A549 (cell line): ENCODE data around the gene PBX2. TPM values are rescaled to one million over a fixed set of nuclear protein-coding genes. Genes with fewer than 3 reads are reported as not detected.

Experiments
- ATAC-seq, 2 experiments: fragments of 200-7000 bp in 1 of 2; fragments of >200 bp in 1 of 2; cut with Nextera tagmentation in 1 of 2; cut with Tn5 transposase in 1 of 2; 3 replicates each; pipeline versions ENCODE4 v1.8.0 to v1.9.1; 2018 to 2020; ENCODE audit warnings: mild to moderate bottlenecking in 1 of 2, moderate library complexity in 1 of 2
- CTCF ChIA-PET: fragments of 300-600 bp; sonication (Branson Sonifier 250); formaldehyde crosslinking; extraction: SDS; loops from one replicate; lab custom pipeline; 2021; ENCODE audit warnings: antibody characterized with exemption, inconsistent platforms; lab: Yijun Ruan, JAX
- POLR2A ChIA-PET: fragments of 350-600 bp; formaldehyde crosslinking; extraction: SDS; loops from one replicate; lab custom pipeline; 2021; ENCODE audit warnings: antibody characterized with exemption, inconsistent platforms; lab: Yijun Ruan, JAX
- DNase-seq, 2 experiments: peaks; one replicate each; pipeline versions ENCODE4 v3.0.0 to v3.0.0-alpha.2; 2011 to 2016; ENCODE audit warnings: low read depth in 1 of 2, low spot score in 1 of 2
- FAIRE-seq: peaks from 2 replicates; lab custom pipeline; 2011; peaks lifted over from hg19 to GRCh38; lab: Jason Lieb, UNC
- H3K27ac ChIP-seq, 2 experiments: fragments of >200 bp; sonication (Bioruptor Twin); formaldehyde crosslinking; 3 replicates each; pipeline ENCODE4 v1.5.1; 2016 to 2017
- H3K4me1 ChIP-seq: fragments of >200 bp; sonication (Bioruptor Twin); formaldehyde crosslinking; 3 replicates; pipeline ENCODE4 v1.6.1; 2016
- H3K4me2 ChIP-seq: fragments of >200 bp; sonication (Bioruptor Twin); formaldehyde crosslinking; 3 replicates; pipeline ENCODE4 v1.6.1; 2016
- H3K4me3 ChIP-seq: fragments of >200 bp; sonication (Bioruptor Twin); formaldehyde crosslinking; 3 replicates; pipeline ENCODE4 v1.5.1; 2016
- H3K9me3 ChIP-seq: fragments of >200 bp; sonication (Bioruptor Twin); formaldehyde crosslinking; 3 replicates; pipeline ENCODE4 v1.6.1; 2016
- BCL3 ChIP-seq: fragments of >200 bp; sonication (Bioruptor Twin); formaldehyde crosslinking; IDR thresholded peaks from 3 replicates; pipeline ENCODE4 v1.6.1; 2016
- BHLHE40 ChIP-seq: IDR thresholded peaks from 2 replicates; pipeline ENCODE4 v1.6.1; 2012; ENCODE audit warnings: low read depth, low read length, inconsistent platforms
- CEBPB ChIP-seq, 2 experiments: fragments of >200 bp in 1 of 2; sonication (Bioruptor Twin) in 1 of 2; formaldehyde crosslinking in 1 of 2; IDR thresholded peaks; 2 replicates each; pipeline ENCODE4 v1.6.1; 2012 to 2016
- EHF ChIP-seq: fragments of 250-450 bp; sonication (Bioruptor Pico); IDR thresholded peaks from 2 replicates; pipeline ENCODE4 v1.5.0; 2020; ENCODE audit warnings: mild to moderate bottlenecking
- EHMT2 ChIP-seq: fragments of 200-600 bp; sonication (generic); IDR thresholded peaks from 2 replicates; pipeline ENCODE4 v1.6.1; 2016; ENCODE audit warnings: antibody characterized with exemption, low read depth, mild to moderate bottlenecking, moderate library complexity
- ESRRA ChIP-seq: fragments of 150-350 bp; IDR thresholded peaks from 2 replicates; pipeline ENCODE4 v1.6.1; 2014; ENCODE audit warnings: mild to moderate bottlenecking, low read length, borderline replicate concordance
- FOXS1 ChIP-seq: fragments of 250-450 bp; sonication (Bioruptor Pico); IDR thresholded peaks from 2 replicates; pipeline ENCODE4 v1.5.0; 2020; ENCODE audit warnings: mild to moderate bottlenecking, moderate library complexity
- HDAC2 ChIP-seq: fragments of 200-600 bp; sonication (generic); IDR thresholded peaks from 2 replicates; pipeline ENCODE4 v1.6.1; 2016
- HOXB13 ChIP-seq: fragments of 250-450 bp; sonication (Bioruptor Pico); IDR thresholded peaks from 2 replicates; pipeline ENCODE4 v1.5.0; 2020; ENCODE audit warnings: low read depth, mild to moderate bottlenecking, moderate library complexity
- MAX ChIP-seq: IDR thresholded peaks from 2 replicates; pipeline ENCODE4 v1.6.1; 2012
- NFE2L2 ChIP-seq: fragments of 150-350 bp; conservative IDR thresholded peaks from 2 replicates; pipeline ENCODE4 v1.6.1; 2014; ENCODE audit warnings: low read length
- NPAS2 ChIP-seq: fragments of 250-450 bp; sonication (Bioruptor Pico); IDR thresholded peaks from 2 replicates; pipeline ENCODE4 v1.8.0; 2022; ENCODE audit warnings: mild to moderate bottlenecking, moderate library complexity, borderline replicate concordance
- NR3C1 ChIP-seq: fragments of >200 bp; sonication (Bioruptor Twin); formaldehyde crosslinking; IDR thresholded peaks from 3 replicates; pipeline ENCODE4 v1.6.1; 2017
- POLR2A ChIP-seq: IDR thresholded peaks from 2 replicates; pipeline ENCODE4 v1.6.1; 2012; ENCODE audit warnings: mild to moderate bottlenecking, low read length
- RAD21 ChIP-seq, 2 experiments: fragments of >200 bp in 1 of 2; sonication (Bioruptor Twin) in 1 of 2; formaldehyde crosslinking in 1 of 2; IDR thresholded peaks in 1 of 2; conservative IDR thresholded peaks in 1 of 2; 2 replicates in 1 of 2; 3 replicates in 1 of 2; pipeline ENCODE4 v1.6.1; 2012 to 2018; ENCODE audit warnings: inconsistent platforms in 1 of 2
- RCOR1 ChIP-seq: fragments of 150-350 bp; IDR thresholded peaks from 2 replicates; pipeline ENCODE4 v1.6.1; 2014; ENCODE audit warnings: antibody characterized with exemption, low read length, low read depth
- RFX5 ChIP-seq: fragments of 450-650 bp; IDR thresholded peaks from 2 replicates; pipeline ENCODE4 v1.7.1; 2014; ENCODE audit warnings: antibody characterized with exemption, mild to moderate bottlenecking, moderate library complexity
- RNF2 ChIP-seq: fragments of 200-600 bp; sonication (generic); IDR thresholded peaks from 2 replicates; pipeline ENCODE4 v1.6.1; 2016; ENCODE audit warnings: low read depth, mild to moderate bottlenecking, antibody characterized with exemption, moderate library complexity, borderline replicate concordance
- SREBF2 ChIP-seq: fragments of 450-650 bp; IDR thresholded peaks from 2 replicates; pipeline ENCODE4 v1.6.1; 2014; ENCODE audit warnings: mild to moderate bottlenecking, moderate library complexity
- TP53 ChIP-seq: fragments of 250-450 bp; sonication (Bioruptor Pico); IDR thresholded peaks from 2 replicates; pipeline ENCODE4 v1.5.0; 2021; ENCODE audit warnings: mild to moderate bottlenecking, moderate library complexity
- WGBS: methylation state at CpG from one replicate; pipeline ENCODE4 v1.1.6; 2017; ENCODE audit errors: missing lambda C conversion rate; 5-methylcytosine and 5-hydroxymethylcytosine counted together
- polyA plus RNA-seq, 4 experiments: library from polyadenylated mRNA; depleted of rRNA in 3 of 4; stranded (reverse); fragments of >200 nt; fragmentation: RNase III in 1 of 4; extraction: RNeasy Plus Mini Kit Qiagen cat#74134 plus additional on column Dnase treatment in 1 of 4; gene quantifications; 2 replicates in 3 of 4; 3 replicates in 1 of 4; pipeline ENCODE4 v1.2.3, GENCODE V29; 2011 to 2017
- TF ChIP-seq, protein P1 (sequence below): IDR thresholded peaks from 2 replicates; pipeline ENCODE4 v1.6.1; 2012; ENCODE audit warnings: low read depth, borderline replicate concordance
- TF ChIP-seq, protein P2 (sequence below): IDR thresholded peaks from 2 replicates; pipeline ENCODE4 v1.6.1; 2012
- TF ChIP-seq, protein P3 (sequence below): fragments of >200 bp; sonication (Bioruptor Twin); formaldehyde crosslinking; IDR thresholded peaks from 2 replicates; pipeline ENCODE4 v1.6.1; 2016

Gene PBX2
- polyA plus RNA-seq, 2 of the 4 experiments (the other 2 are of a cell fraction): 27.0 to 30.8 TPM

GRCh38 chr6:32200711-32201475 lies 10.9 kb upstream of the PBX2 start:
- WGBS: 43% methylated on average over 7 of the region's 13 CpGs
- Histone ChIP-seq H3K27ac (no peak overlapping the region), H3K4me3 (no peak overlapping the region), H3K4me2 (no peak overlapping the region), H3K4me1 (peaks cover 10% of the 10 kb centered on the region; the same call in 2 of the 3 replicates), H3K9me3 (no peaks in the 10 kb centered on the region)
- FAIRE-seq (no peak), DNase-seq (no peak), ATAC-seq (no peak)
- CTCF ChIA-PET: interaction anchor here (1.0 to 1.4 kb wide), 2 partner anchors 44 to 82 kb away, joined by 4 to 5 read pairs; no protein-coding TSS in a partner anchor
- TF ChIP-seq RAD21 (conservative IDR thresholded peaks at IDR 0.05 in 1 of 2, IDR thresholded peaks at IDR 0.05 in 1 of 2): no peak
- no peak for TF ChIP-seq NR3C1
- TF ChIP-seq BCL3: no peak
- TF ChIP-seq NPAS2 (CRISPR knock-in tag): no peak
- TF ChIP-seq NFE2L2: no peak
- no peak for TF ChIP-seq RFX5
- TF ChIP-seq RCOR1: no peak
- POLR2A ChIA-PET: no interaction called here

- DNase-seq: no peak
- POLR2A ChIA-PET: no interaction called here
- H3K27ac ChIP-seq: no peak overlapping the region
- 79% methylated on average over 9 of the region's 17 CpGs for WGBS
- TF ChIP-seq RAD21 (conservative IDR thresholded peaks at IDR 0.05 in 1 of 2, IDR thresholded peaks at IDR 0.05 in 1 of 2): no peak
- TF ChIP-seq, protein P1, sequence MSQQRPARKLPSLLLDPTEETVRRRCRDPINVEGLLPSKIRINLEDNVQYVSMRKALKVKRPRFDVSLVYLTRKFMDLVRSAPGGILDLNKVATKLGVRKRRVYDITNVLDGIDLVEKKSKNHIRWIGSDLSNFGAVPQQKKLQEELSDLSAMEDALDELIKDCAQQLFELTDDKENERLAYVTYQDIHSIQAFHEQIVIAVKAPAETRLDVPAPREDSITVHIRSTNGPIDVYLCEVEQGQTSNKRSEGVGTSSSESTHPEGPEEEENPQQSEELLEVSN: no peak
- H3K4me3 ChIP-seq: no peak overlapping the region
- no peak overlapping the region for H3K4me2 ChIP-seq
- CTCF ChIA-PET: interaction anchor here (1.8 kb wide), 1 partner anchor 72 kb away, joined by 3 read pairs; no protein-coding TSS in a partner anchor
- FAIRE-seq: no peak
- H3K9me3 ChIP-seq: no peaks in the 10 kb centered on the region
- H3K4me1 ChIP-seq: peaks cover 16% of the 10 kb centered on the region; the same call in 2 of the 3 replicates
- ATAC-seq: no peak
Observed at GRCh38 chr6:32198866-32199265, 8.9 kb upstream of the PBX2 start.

DNA sequence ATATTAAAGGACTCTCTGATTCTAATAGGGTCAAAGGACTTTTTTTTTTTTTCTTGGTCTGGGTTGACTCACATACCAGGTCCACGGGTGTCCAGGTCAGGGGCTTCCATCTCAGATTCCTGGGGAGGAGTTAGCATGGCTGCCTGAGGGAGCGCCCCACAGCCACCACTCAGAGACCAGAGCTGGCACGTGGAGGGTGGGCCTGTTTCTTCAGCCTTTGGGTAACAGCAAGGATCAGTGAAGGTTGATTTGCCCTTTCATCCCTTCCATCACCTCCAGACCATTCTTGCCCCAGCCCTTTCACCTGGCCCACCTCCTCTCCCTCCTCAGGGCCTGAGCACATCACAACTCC lies 8.3 kb upstream of the PBX2 start:
- Histone ChIP-seq H3K4me3 (no peak overlapping the region), H3K4me2 (no peak overlapping the region), H3K4me1 (peaks cover 16% of the 10 kb centered on the region; the same call in 2 of the 3 replicates), H3K27ac (no peak overlapping the region), H3K9me3 (no peaks in the 10 kb centered on the region)
- FAIRE-seq (no peak), ATAC-seq (no peak), DNase-seq (no peak)
- no peak for TF ChIP-seq NFE2L2
- TF ChIP-seq NR3C1: no peak
- no peak for TF ChIP-seq ESRRA
- no peak for TF ChIP-seq POLR2A
- no peak for TF ChIP-seq TP53 (CRISPR knock-in tag)
- no peak for TF ChIP-seq RNF2
- TF ChIP-seq, protein P2, sequence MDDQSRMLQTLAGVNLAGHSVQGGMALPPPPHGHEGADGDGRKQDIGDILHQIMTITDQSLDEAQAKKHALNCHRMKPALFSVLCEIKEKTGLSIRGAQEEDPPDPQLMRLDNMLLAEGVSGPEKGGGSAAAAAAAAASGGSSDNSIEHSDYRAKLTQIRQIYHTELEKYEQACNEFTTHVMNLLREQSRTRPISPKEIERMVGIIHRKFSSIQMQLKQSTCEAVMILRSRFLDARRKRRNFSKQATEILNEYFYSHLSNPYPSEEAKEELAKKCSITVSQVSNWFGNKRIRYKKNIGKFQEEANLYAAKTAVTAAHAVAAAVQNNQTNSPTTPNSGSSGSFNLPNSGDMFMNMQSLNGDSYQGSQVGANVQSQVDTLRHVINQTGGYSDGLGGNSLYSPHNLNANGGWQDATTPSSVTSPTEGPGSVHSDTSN: no peak
- TF ChIP-seq HOXB13 (CRISPR knock-in tag): no peak
- TF ChIP-seq HDAC2: no peak
- TF ChIP-seq, protein P1: no peak
- TF ChIP-seq, protein P3, sequence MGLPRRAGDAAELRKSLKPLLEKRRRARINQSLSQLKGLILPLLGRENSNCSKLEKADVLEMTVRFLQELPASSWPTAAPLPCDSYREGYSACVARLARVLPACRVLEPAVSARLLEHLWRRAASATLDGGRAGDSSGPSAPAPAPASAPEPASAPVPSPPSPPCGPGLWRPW: no peak
- TF ChIP-seq FOXS1: no peak
- TF ChIP-seq EHF (CRISPR knock-in tag): no peak
- no peak for TF ChIP-seq SREBF2
- no peak for TF ChIP-seq MAX
- no peak for TF ChIP-seq BHLHE40
- TF ChIP-seq CEBPB (IDR thresholded peaks at IDR 0.05): no peak
- TF ChIP-seq EHMT2: no peak
- POLR2A ChIA-PET: no interaction called here
- WGBS: 49% methylated on average over 3 of the region's 3 CpGs
- CTCF ChIA-PET: interaction anchor here (0.7 to 1.8 kb wide), 2 partner anchors 71 to 169 kb away, joined by 3 to 4 read pairs; no protein-coding TSS in a partner anchor
